Activated CD4-positive, alpha-beta T cell treated with anti-CD3 and anti-CD28 coated beads for 4 hours (primary cell): ENCODE measurements around the gene RBP3.

Experiments
- DNase-seq, 2 donors: peaks; one replicate each; pipeline ENCODE4 v3.0.0-alpha.2; 2020

RBP3 gene

DNA sequence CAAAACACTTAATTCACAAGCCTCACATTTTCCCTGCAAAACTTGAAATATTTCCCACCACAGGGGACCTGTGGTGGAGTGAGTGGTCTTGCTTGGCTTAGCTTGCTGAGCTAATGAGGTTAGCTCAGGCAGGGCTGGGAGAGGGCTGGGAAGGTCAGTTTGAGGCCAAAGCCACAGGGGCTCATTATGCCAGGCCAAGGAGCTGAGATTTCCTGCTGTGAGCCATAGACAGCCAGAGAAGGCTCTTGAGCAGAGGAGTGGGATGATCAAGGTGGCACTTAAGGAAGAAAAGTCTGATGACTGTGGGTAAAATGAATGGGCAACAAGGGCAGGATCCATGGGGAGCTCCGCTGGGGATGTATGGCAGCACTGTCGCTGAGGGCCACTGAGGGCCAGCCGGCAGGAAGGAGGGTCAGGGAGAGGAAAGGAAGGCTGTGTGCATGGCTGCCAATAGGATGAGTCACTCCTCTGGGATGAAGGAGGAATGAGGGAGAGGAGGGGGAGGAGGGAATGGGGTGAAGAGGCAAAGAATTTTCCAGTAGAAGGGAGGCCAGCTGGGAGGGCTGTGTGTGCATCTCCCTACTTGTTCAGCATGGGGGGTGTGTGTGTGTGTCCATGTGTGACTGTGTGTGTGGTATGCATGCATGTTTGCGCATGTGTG is 54.6 kb downstream of the RBP3 start:
- no peak for DNase-seq

GRCh38 chr10:47403446-47404318 is 55.5 kb downstream of the RBP3 start:
- no peak for DNase-seq

- DNase-seq = no peak
Measured at GRCh38 chr10:47404446-47404845, 56.3 kb downstream of the RBP3 start.

- no peak for DNase-seq
Measured at GRCh38 chr10:47404937-47405336, 56.8 kb downstream of the RBP3 start.

DNA sequence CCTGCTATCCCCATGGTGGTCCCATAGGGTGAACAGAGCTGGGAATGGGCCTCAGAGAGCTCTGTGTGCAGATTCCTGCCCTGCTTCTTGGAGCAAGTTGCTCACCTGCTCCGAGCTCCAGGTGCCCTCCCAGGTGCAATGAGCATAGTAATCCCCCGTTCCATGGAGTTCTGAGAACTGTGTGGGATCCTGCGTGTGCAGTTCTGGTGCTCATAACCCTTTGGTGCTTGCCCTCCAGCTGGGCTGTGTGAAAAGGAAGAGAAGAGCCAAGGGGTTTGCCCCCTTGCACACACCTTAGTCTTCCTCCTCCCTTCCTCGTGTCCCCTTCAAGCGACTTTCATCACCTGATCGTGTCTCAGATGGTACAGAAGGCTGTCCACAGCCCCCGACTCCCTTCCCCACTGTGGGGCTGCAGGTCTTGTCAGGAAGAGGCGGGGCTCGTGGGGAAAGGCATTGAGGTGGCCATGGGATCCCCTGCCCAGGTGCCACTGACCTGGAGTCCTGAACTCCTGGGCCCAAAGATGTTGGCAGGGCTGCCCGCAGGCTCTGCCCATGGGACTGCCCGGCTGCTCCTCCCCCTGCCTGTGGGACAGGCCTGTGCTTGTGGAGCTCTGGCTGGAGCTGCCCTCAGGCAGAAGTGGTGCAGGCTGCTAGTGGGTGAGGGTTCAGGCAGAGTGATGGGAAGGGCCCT is 57.8 kb downstream of the RBP3 start:
- no peak for DNase-seq

- no peak for DNase-seq
Measured at GRCh38 chr10:47406548-47406869, 58.3 kb downstream of the RBP3 start.

GRCh38 chr10:47406870-47407691 is 58.9 kb downstream of the RBP3 start:
- no peak for DNase-seq
